Lower lobe of right lung (tissue), 2 donors: ENCODE data around the gene SLC9A8. TPM values are rescaled to one million over a fixed set of nuclear protein-coding genes. Genes with fewer than 3 reads are reported as not detected.

Experiments
- ATAC-seq, 2 donors: fragments of 200-7000 bp; cut with Tn5 transposase; one replicate each; pipeline ENCODE4 v1.9.1; 2020 to 2022; ENCODE audit warnings: mild to moderate bottlenecking in 2 of 2, moderate library complexity in 2 of 2
- DNase-seq: peaks from one replicate; pipeline ENCODE4 v3.0.0-alpha.2; 2020
- H3K27ac ChIP-seq: fragments of 200-600 bp; one replicate; pipeline ENCODE4 v1.8.0; 2022
- H3K27me3 ChIP-seq: fragments of 200-600 bp; one replicate; pipeline ENCODE4 v1.8.0; 2022; ENCODE audit warnings: low read depth
- H3K36me3 ChIP-seq: fragments of 200-600 bp; one replicate; pipeline ENCODE4 v1.8.0; 2022; ENCODE audit warnings: mild to moderate bottlenecking
- H3K4me1 ChIP-seq: fragments of 200-600 bp; one replicate; pipeline ENCODE4 v1.8.0; 2022
- H3K4me3 ChIP-seq: fragments of 200-600 bp; one replicate; pipeline ENCODE4 v1.8.0; 2022; ENCODE audit warnings: mild to moderate bottlenecking
- H3K9me3 ChIP-seq: fragments of 200-600 bp; one replicate; pipeline ENCODE4 v1.8.0; 2022
- CTCF ChIP-seq: fragments of 200-600 bp; IDR thresholded peaks from one replicate; pipeline ENCODE4 v1.8.0; 2022; ENCODE audit warnings: antibody characterized with exemption, mild to moderate bottlenecking
- intact Hi-C: fragments of 100-400 bp; cut with DNase I; formaldehyde crosslinking; loops from one replicate; pipeline ENCODE4 v1.11.0; 2022
- total RNA-seq: library from RNA; stranded (reverse); fragmentation: NEBNext Ultra II Directional; extraction: Animal tissue kit (Norgen Biotek cat#: 25700); gene quantifications from one replicate; pipeline ENCODE4 v1.2.1, GENCODE V29; 2021
- donor health status: DM: no; HTN: yes; CAD: no; lungs with severe emphysema.

The SLC9A8 gene
- total RNA-seq, 1 donor from 2014 or later, result 17.7 TPM

GRCh38 chr20:49796600-49797343 is 15.9 kb upstream of the SLC9A8 start:
- Histone ChIP-seq H3K9me3 (no peaks in the 10 kb centered on the region), H3K4me3 (no peak overlapping the region), H3K36me3 (no peaks in the 10 kb centered on the region), H3K4me1 (peaks cover 24% of the 10 kb centered on the region), H3K27me3 (no peaks in the 10 kb centered on the region), H3K27ac (no peak overlapping the region)
- no peak for TF ChIP-seq CTCF
- no peak for DNase-seq
- intact Hi-C loops, result no loop called here
- ATAC-seq, result no peak

GRCh38 chr20:49797344-49797615 is 15.3 kb upstream of the SLC9A8 start:
- H3K4me1 ChIP-seq, result peaks cover 24% of the 10 kb centered on the region
- no peak overlapping the region for H3K27ac ChIP-seq
- intact Hi-C loops, result no loop called here
- no peak for DNase-seq
- H3K9me3 ChIP-seq, result no peaks in the 10 kb centered on the region
- no peak for ATAC-seq
- no peaks in the 10 kb centered on the region for H3K36me3 ChIP-seq
- no peaks in the 10 kb centered on the region for H3K27me3 ChIP-seq
- TF ChIP-seq CTCF, result no peak
- no peak overlapping the region for H3K4me3 ChIP-seq

GRCh38 chr20:49798718-49799117 is 13.9 kb upstream of the SLC9A8 start:
- Histone ChIP-seq H3K4me3 (no peak overlapping the region), H3K27me3 (no peaks in the 10 kb centered on the region), H3K27ac (no peak overlapping the region), H3K9me3 (no peaks in the 10 kb centered on the region), H3K36me3 (no peaks in the 10 kb centered on the region), H3K4me1 (peaks cover 18% of the 10 kb centered on the region)
- intact Hi-C loops, result no loop called here
- ATAC-seq, result no peak
- no peak for TF ChIP-seq CTCF
- DNase-seq, result no peak

- ATAC-seq (no peak), DNase-seq (no peak)
- Histone ChIP-seq H3K4me3 (no peak overlapping the region), H3K27me3 (no peaks in the 10 kb centered on the region), H3K4me1 (peaks cover 8% of the 10 kb centered on the region), H3K9me3 (no peaks in the 10 kb centered on the region), H3K27ac (no peak overlapping the region), H3K36me3 (no peaks in the 10 kb centered on the region)
- intact Hi-C loops, result no loop called here
- TF ChIP-seq CTCF, result no peak
Measured at GRCh38 chr20:49799698-49800097, 12.9 kb upstream of the SLC9A8 start.

- H3K36me3 ChIP-seq, result no peaks in the 10 kb centered on the region
- intact Hi-C loops, result no loop called here
- no peaks in the 10 kb centered on the region for H3K27me3 ChIP-seq
- H3K4me1 ChIP-seq, result peaks cover 4% of the 10 kb centered on the region
- TF ChIP-seq CTCF, result no peak
- DNase-seq (no peak), ATAC-seq (no peak)
- H3K4me3 ChIP-seq, result no peak overlapping the region
- H3K9me3 ChIP-seq, result no peaks in the 10 kb centered on the region
- no peak overlapping the region for H3K27ac ChIP-seq
Measured at GRCh38 chr20:49803418-49803817, 9.2 kb upstream of the SLC9A8 start.
